Endothelial cell (in vitro differentiated cells): ENCODE measurements around the gene CACFD1. TPM values are rescaled to one million over a fixed set of nuclear protein-coding genes. Genes with fewer than 3 reads are reported as not detected.

Experiments used
- DNase-seq: peaks from one replicate; pipeline ENCODE4 v3.0.0; 2021; ENCODE audit warnings: low spot score
- H3K27ac Mint-ChIP-seq: one replicate; pipeline ENCODE4 v1.8.0; 2021; ENCODE audit warnings: mixed read lengths, inconsistent platforms; ENCODE audit not compliant: unreplicated experiment
- H3K27me3 Mint-ChIP-seq: one replicate; pipeline ENCODE4 v1.8.0; 2021; ENCODE audit warnings: mild to moderate bottlenecking, moderate library complexity, mixed read lengths, inconsistent platforms; ENCODE audit not compliant: unreplicated experiment
- H3K36me3 Mint-ChIP-seq: one replicate; pipeline ENCODE4 v1.8.0; 2021; ENCODE audit warnings: mild to moderate bottlenecking, low read depth, mixed read lengths, inconsistent platforms; ENCODE audit not compliant: unreplicated experiment
- H3K4me1 Mint-ChIP-seq: one replicate; pipeline ENCODE4 v1.8.0; 2021; ENCODE audit warnings: mild to moderate bottlenecking, mixed read lengths, inconsistent platforms; ENCODE audit not compliant: unreplicated experiment
- H3K4me3 Mint-ChIP-seq: one replicate; pipeline ENCODE4 v1.8.0; 2021; ENCODE audit warnings: mild to moderate bottlenecking, mixed read lengths, inconsistent platforms; ENCODE audit not compliant: unreplicated experiment
- H3K9me3 Mint-ChIP-seq: one replicate; pipeline ENCODE4 v1.8.0; 2021; ENCODE audit warnings: mixed read lengths, inconsistent platforms; ENCODE audit not compliant: unreplicated experiment
- total RNA-seq: library from RNA; stranded (reverse); fragmentation: NEBNext Ultra II Directional; extraction: Animal tissue kit (Norgen Biotek cat#: 25700); gene quantifications from one replicate; pipeline ENCODE4 v1.2.1, GENCODE V29; 2021; ENCODE audit not compliant: unreplicated experiment
- TF ChIP-seq, protein P1 (sequence below): fragments of 200-600 bp; sonication (generic); IDR thresholded peaks from one replicate; pipeline ENCODE4 v1.5.0; 2021; ENCODE audit warnings: antibody characterized with exemption; ENCODE audit not compliant: unreplicated experiment

The CACFD1 gene
- total RNA-seq, 1 donor from 2014 or later = 34.3 TPM

DNA sequence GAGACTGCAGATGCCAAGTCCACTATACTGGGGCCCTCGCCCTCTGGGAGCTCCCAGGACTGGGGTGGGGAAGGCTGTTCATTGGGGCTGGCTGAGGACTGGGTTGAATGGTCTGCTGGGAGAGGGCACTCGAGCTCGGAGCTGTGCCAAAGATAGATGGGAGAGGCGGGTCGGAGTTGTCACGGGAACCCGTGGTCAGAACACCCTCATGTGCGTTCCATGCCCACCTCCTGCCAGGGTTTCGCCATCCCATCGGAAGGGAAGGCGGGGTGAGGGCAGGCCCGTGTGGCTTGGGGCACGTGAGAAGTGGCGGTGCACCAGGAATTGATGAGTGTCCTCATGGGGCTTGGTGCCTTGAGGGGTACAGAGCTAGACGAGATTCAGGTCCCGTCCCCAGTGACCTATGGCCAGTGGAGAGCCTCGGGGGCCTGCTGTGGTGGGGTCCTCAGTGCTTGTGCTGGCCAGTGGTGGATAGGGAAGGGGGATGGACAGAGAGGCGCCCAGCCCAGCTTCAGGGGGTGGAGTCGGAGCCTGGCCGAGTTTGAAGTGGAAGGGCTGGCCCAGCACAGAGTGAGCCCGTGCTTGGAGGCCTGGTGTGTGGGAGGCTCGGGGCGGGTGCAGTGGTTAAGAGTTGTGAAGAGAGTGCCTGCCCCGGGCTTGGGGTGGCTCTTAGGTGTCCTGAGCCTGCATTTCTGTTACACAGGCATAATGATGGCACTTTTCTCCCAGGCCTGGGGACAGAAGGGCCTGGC, 4.3 kb downstream of the CACFD1 start:
- Mint-ChIP-seq H3K27ac (no peak overlapping the region), H3K4me1 (peaks cover 11% of the 10 kb centered on the region), H3K36me3 (peaks cover 4% of the 10 kb centered on the region), H3K27me3 (peaks cover 6% of the 10 kb centered on the region), H3K9me3 (no peaks in the 10 kb centered on the region), H3K4me3 (no peak overlapping the region)
- no peak for DNase-seq
- TF ChIP-seq, protein P1, sequence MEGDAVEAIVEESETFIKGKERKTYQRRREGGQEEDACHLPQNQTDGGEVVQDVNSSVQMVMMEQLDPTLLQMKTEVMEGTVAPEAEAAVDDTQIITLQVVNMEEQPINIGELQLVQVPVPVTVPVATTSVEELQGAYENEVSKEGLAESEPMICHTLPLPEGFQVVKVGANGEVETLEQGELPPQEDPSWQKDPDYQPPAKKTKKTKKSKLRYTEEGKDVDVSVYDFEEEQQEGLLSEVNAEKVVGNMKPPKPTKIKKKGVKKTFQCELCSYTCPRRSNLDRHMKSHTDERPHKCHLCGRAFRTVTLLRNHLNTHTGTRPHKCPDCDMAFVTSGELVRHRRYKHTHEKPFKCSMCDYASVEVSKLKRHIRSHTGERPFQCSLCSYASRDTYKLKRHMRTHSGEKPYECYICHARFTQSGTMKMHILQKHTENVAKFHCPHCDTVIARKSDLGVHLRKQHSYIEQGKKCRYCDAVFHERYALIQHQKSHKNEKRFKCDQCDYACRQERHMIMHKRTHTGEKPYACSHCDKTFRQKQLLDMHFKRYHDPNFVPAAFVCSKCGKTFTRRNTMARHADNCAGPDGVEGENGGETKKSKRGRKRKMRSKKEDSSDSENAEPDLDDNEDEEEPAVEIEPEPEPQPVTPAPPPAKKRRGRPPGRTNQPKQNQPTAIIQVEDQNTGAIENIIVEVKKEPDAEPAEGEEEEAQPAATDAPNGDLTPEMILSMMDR = no peak

GRCh38 chr9:133464638-133465037, 4.9 kb downstream of the CACFD1 start:
- Mint-ChIP-seq H3K36me3 (peaks cover 4% of the 10 kb centered on the region), H3K4me1 (peaks cover 11% of the 10 kb centered on the region)

GRCh38 chr9:133465984-133466383, 6.2 kb downstream of the CACFD1 start:
- Mint-ChIP-seq H3K4me1 (peaks cover 8% of the 10 kb centered on the region), H3K4me3 (no peak overlapping the region), H3K36me3 (peaks cover 4% of the 10 kb centered on the region), H3K27ac (no peak overlapping the region), H3K9me3 (no peaks in the 10 kb centered on the region), H3K27me3 (peaks cover 7% of the 10 kb centered on the region)
- no peak for DNase-seq
- TF ChIP-seq, protein P1 = no peak

More at GRCh38 chr9:133464638-133465037, 4.9 kb downstream of the CACFD1 start:
- TF ChIP-seq, protein P1 = no peak
- H3K4me3 Mint-ChIP-seq = no peak overlapping the region
- peaks cover 6% of the 10 kb centered on the region for H3K27me3 Mint-ChIP-seq
- no peak for DNase-seq
- H3K9me3 Mint-ChIP-seq = no peaks in the 10 kb centered on the region
- H3K27ac Mint-ChIP-seq = no peak overlapping the region

- Mint-ChIP-seq H3K27ac (no peak overlapping the region), H3K9me3 (no peaks in the 10 kb centered on the region), H3K36me3 (peaks cover 4% of the 10 kb centered on the region), H3K4me1 (no peaks in the 10 kb centered on the region), H3K27me3 (peaks cover 10% of the 10 kb centered on the region), H3K4me3 (no peak overlapping the region)
- TF ChIP-seq, protein P1 = no peak
- no peak for DNase-seq
Measured at GRCh38 chr9:133467101-133467500, 7.3 kb downstream of the CACFD1 start.

GRCh38 chr9:133468374-133468773, 8.6 kb downstream of the CACFD1 start:
- DNase-seq = no peak
- H3K27ac Mint-ChIP-seq = no peak overlapping the region
- H3K9me3 Mint-ChIP-seq = no peaks in the 10 kb centered on the region
- peaks cover 4% of the 10 kb centered on the region for H3K36me3 Mint-ChIP-seq
- peaks cover 10% of the 10 kb centered on the region for H3K27me3 Mint-ChIP-seq
- TF ChIP-seq, protein P1 = no peak
- H3K4me3 Mint-ChIP-seq = no peak overlapping the region
- H3K4me1 Mint-ChIP-seq = no peaks in the 10 kb centered on the region
